Daoy (cell line): ENCODE measurements around the gene SLC6A8. TPM values are rescaled to one million over a fixed set of nuclear protein-coding genes. Genes with fewer than 3 reads are reported as not detected.

Experiments used
- DNase-seq: peaks from one replicate; pipeline ENCODE4 v3.0.0-alpha.2; 2015; ENCODE audit warnings: low read depth
- total RNA-seq: library from RNA; depleted of rRNA; stranded (reverse); fragments of >200 nt; shearing (Covaris generic); gene quantifications from 2 replicates; pipeline ENCODE4 v1.2.3, GENCODE V29; 2014

Gene SLC6A8
- total RNA-seq, 1 experiment from 2014 or later, result 7.5 TPM

- DNase-seq, result no peak
Measured at GRCh38 chrX:153648358-153649177, 39.2 kb upstream of the SLC6A8 start.

GRCh38 chrX:153649178-153649914 lies 38.4 kb upstream of the SLC6A8 start:
- peak; percentile 52 for DNase-seq

- DNase-seq, result no peak
Measured at GRCh38 chrX:153649915-153650782, 37.6 kb upstream of the SLC6A8 start.

- DNase-seq, result no peak
Measured at GRCh38 chrX:153650959-153651358, 36.8 kb upstream of the SLC6A8 start.

GRCh38 chrX:153651540-153652079 lies 36.1 kb upstream of the SLC6A8 start:
- no peak for DNase-seq

- DNase-seq, result no peak
Measured at GRCh38 chrX:153653556-153653955, 34.2 kb upstream of the SLC6A8 start.

GRCh38 chrX:153657161-153657560 lies 30.6 kb upstream of the SLC6A8 start:
- DNase-seq, result no peak

- DNase-seq, result no peak
Measured at GRCh38 chrX:153659268-153659667, 28.5 kb upstream of the SLC6A8 start.

- no peak for DNase-seq
Measured at GRCh38 chrX:153662266-153662665, 25.5 kb upstream of the SLC6A8 start.

GRCh38 chrX:153665726-153666306 lies 21.9 kb upstream of the SLC6A8 start:
- DNase-seq, result no peak

- no peak for DNase-seq
Measured at GRCh38 chrX:153667281-153667955, 20.3 kb upstream of the SLC6A8 start.

- DNase-seq, result peak; percentile 76
Measured at GRCh38 chrX:153667956-153668396, 19.8 kb upstream of the SLC6A8 start.

GRCh38 chrX:153668423-153669173 lies 19.1 kb upstream of the SLC6A8 start:
- no peak for DNase-seq

- peak; percentile 27 for DNase-seq
Measured at GRCh38 chrX:153669174-153669890, 18.4 kb upstream of the SLC6A8 start.

- DNase-seq, result no peak
Measured at GRCh38 chrX:153669901-153670731, 17.6 kb upstream of the SLC6A8 start.

GRCh38 chrX:153670748-153671588 lies 16.8 kb upstream of the SLC6A8 start:
- DNase-seq, result no peak
